Right forelimb (tissue), 1 donor: Measurements from ENCODE around the gene RRP1B.
"Not testable (repeated sequence)": the region's sequence is repeated elsewhere in the genome, so short reads cannot be mapped to it uniquely, and the experiment has no call there.

Experiments
- DNase-seq: peaks from one replicate; pipeline ENCODE4 v3.0.0-alpha.2; 2018

Gene RRP1B

GRCh38 chr21:43676391-43676790 lies 17.0 kb downstream of the RRP1B start:
- DNase-seq, result no peak

- no peak for DNase-seq
Observed at GRCh38 chr21:43679951-43680350, 20.6 kb downstream of the RRP1B start.

GRCh38 chr21:43680421-43680820 lies 21.1 kb downstream of the RRP1B start:
- not testable (repeated sequence) for DNase-seq

GRCh38 chr21:43681650-43682049 lies 22.3 kb downstream of the RRP1B start:
- DNase-seq, result no peak

- no peak for DNase-seq
Observed at GRCh38 chr21:43684424-43684823, 25.1 kb downstream of the RRP1B start.

GRCh38 chr21:43686811-43687565 lies 27.6 kb downstream of the RRP1B start:
- no peak for DNase-seq

- DNase-seq, result no peak
Observed at GRCh38 chr21:43687566-43688399, 28.4 kb downstream of the RRP1B start.

- DNase-seq, result no peak
Observed at GRCh38 chr21:43688906-43689305, 29.5 kb downstream of the RRP1B start.

GRCh38 chr21:43689556-43690337 lies 30.4 kb downstream of the RRP1B start:
- no peak for DNase-seq

- DNase-seq, result no peak
Observed at GRCh38 chr21:43690346-43690745, 31.0 kb downstream of the RRP1B start.

GRCh38 chr21:43691086-43691795 lies 31.9 kb downstream of the RRP1B start:
- DNase-seq, result no peak

GRCh38 chr21:43691801-43692200 lies 32.4 kb downstream of the RRP1B start:
- peak; percentile 18 for DNase-seq

GRCh38 chr21:43692949-43693348 lies 33.6 kb downstream of the RRP1B start:
- DNase-seq, result no peak

GRCh38 chr21:43693981-43694380 lies 34.6 kb downstream of the RRP1B start:
- no peak for DNase-seq

GRCh38 chr21:43694437-43695079 lies 35.2 kb downstream of the RRP1B start:
- peak; percentile 26 for DNase-seq

GRCh38 chr21:43696214-43696613 lies 36.9 kb downstream of the RRP1B start:
- DNase-seq, result peak; percentile 2

- peak; percentile 1 for DNase-seq
Observed at GRCh38 chr21:43697758-43698643, 38.6 kb downstream of the RRP1B start.

GRCh38 chr21:43699492-43699777 lies 40.1 kb downstream of the RRP1B start:
- not testable (repeated sequence) for DNase-seq

GRCh38 chr21:43699933-43700599 lies 40.7 kb downstream of the RRP1B start:
- DNase-seq, result no peak

GRCh38 chr21:43701936-43702784 lies 42.8 kb downstream of the RRP1B start:
- DNase-seq, result no peak
